Measurements from ENCODE around the gene MRPS2. TPM values are rescaled to one million over a fixed set of nuclear protein-coding genes. Genes with fewer than 3 reads are reported as not detected.

Gene MRPS2
- 81.0 and 84.2 TPM in 2 replicates for total RNA-seq (2021)
- long read RNA-seq, transcript MRPS2-201 (4 exons, 1,510 nt), result major isoform, 742 of 778 reads
- long read RNA-seq, transcript MRPS2-203 (3 exons, 810 nt), result minor isoform, 6 of 778 reads
- long read RNA-seq, partial matches to known transcripts, result 8 of 778 reads
- long read RNA-seq, other reads (novel, unspliced or antisense), result 15 of 778 reads

DNA sequence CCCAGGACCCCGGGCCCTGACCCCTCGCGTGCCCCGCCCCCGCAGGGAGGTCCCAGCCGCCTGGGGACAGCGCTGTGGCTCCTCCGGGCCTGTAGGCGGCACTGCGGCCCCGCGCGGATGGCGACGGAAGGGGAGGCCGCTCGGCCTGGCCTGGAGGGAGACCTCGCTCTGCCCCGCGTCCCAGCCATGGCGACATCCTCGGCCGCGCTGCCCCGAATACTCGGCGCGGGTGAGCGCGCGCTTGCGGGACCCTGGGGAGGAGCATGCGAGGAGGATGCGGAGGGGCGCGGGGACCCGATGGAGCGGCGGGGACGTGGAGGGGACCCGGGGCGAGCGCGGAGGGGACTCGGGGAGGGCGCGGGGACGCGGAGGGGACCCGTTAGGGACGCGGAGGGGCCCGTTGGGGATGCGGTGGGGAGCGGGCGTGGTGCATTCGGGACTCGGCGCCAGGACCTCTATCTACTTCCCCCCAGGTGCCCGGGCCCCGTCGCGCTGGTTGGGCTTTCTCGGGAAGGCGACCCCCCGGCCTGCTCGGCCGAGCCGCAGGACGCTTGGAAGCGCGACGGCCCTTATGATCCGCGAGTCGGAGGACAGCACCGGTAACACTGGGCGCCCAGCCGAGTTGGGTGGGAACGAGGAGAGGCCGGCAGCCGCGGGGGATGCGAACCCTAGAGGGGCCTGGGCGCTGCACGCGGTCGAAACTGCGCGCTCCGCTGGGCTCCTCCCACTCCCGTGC is at the start of gene MRPS2:
Gene MRPS2, plus strand, starts transcription at position 158 of the 736 bp plus-strand sequence. Its CDS starts 29 bp downstream, at position 187.
- H3T11ph ChIP-seq (ENCODE audit: low read length), result no peak within 1 kb of the TSS
- H3K4me2 ChIP-seq (ENCODE audit: insufficient read depth, insufficient read length, low read length), result peak within 1 kb of the TSS; percentile 72

More for the DNA sequence above, at the start of gene MRPS2:
- Histone ChIP-seq H3K27ac (ENCODE audit: insufficient read length, low read depth, low read length) (no peak within 1 kb of the TSS), H4K91ac (ENCODE audit: insufficient read length, low read depth, low read length) (no peak within 1 kb of the TSS), H3K9ac (ENCODE audit: extremely low read depth, insufficient read length, low read length) (peak within 1 kb of the TSS; percentile 71), H2BK120ac (ENCODE audit: low read depth, low read length, poor library complexity, severe bottlenecking) (no peak within 1 kb of the TSS), H2AK5ac (ENCODE audit: insufficient read length, low read length) (no peak within 1 kb of the TSS), H3K4ac (ENCODE audit: low read depth, low read length) (0 out of 2 replicates have a peak within 1 kb of the TSS, but pooled peaks have one; percentile 5), H2BK5ac (ENCODE audit: insufficient read length, low read length) (no peak within 1 kb of the TSS), H3K79me1 (ENCODE audit: insufficient read depth, low read depth, low read length, poor library complexity, severe bottlenecking) (no peaks in the 10 kb centered on the region), H4K8ac (replicated peaks; ENCODE audit: insufficient read length, low read depth, low read length) (no peak within 1 kb of the TSS), H2AFZ (ENCODE audit: low read length) (no peak within 1 kb of the TSS), H3K56ac (ENCODE audit: insufficient read length, low read depth, low read length) (no peak within 1 kb of the TSS), H3K23me2 (ENCODE audit: insufficient read length, low read depth, low read length, poor library complexity, severe bottlenecking) (peaks cover 16% of the 10 kb centered on the region), H3K14ac (ENCODE audit: insufficient read depth, low read length) (peak within 1 kb of the TSS; percentile 92), H3K23ac (ENCODE audit: insufficient read length, low read depth, low read length) (no peak within 1 kb of the TSS), H3K4me1 (ENCODE audit: insufficient read depth, low read length) (no peaks in the 10 kb centered on the region; the same call in 1 of the 2 replicates), H2BK20ac (ENCODE audit: low read depth, low read length, poor library complexity, severe bottlenecking) (no peak within 1 kb of the TSS), H2BK12ac (ENCODE audit: insufficient read length, low read depth, low read length) (no peak within 1 kb of the TSS), H3K18ac (ENCODE audit: insufficient read length, low read depth, low read length) (peak within 1 kb of the TSS; percentile 86), H3K79me2 (ENCODE audit: insufficient read depth, low read length) (no peaks in the 10 kb centered on the region), H3K9me3 (ENCODE audit: control insufficient read depth, low read depth, low read length) (no peaks in the 10 kb centered on the region), H4K5ac (ENCODE audit: insufficient read length, low read depth, low read length) (no peak within 1 kb of the TSS), H4K20me1 (ENCODE audit: control insufficient read depth, insufficient read depth, insufficient read length) (no peaks in the 10 kb centered on the region), H2BK15ac (ENCODE audit: low read depth, low read length) (no peak within 1 kb of the TSS), H3K27me3 (ENCODE audit: insufficient read depth, low read length) (no peaks in the 10 kb centered on the region)
- TF ChIP-seq, protein P1, sequence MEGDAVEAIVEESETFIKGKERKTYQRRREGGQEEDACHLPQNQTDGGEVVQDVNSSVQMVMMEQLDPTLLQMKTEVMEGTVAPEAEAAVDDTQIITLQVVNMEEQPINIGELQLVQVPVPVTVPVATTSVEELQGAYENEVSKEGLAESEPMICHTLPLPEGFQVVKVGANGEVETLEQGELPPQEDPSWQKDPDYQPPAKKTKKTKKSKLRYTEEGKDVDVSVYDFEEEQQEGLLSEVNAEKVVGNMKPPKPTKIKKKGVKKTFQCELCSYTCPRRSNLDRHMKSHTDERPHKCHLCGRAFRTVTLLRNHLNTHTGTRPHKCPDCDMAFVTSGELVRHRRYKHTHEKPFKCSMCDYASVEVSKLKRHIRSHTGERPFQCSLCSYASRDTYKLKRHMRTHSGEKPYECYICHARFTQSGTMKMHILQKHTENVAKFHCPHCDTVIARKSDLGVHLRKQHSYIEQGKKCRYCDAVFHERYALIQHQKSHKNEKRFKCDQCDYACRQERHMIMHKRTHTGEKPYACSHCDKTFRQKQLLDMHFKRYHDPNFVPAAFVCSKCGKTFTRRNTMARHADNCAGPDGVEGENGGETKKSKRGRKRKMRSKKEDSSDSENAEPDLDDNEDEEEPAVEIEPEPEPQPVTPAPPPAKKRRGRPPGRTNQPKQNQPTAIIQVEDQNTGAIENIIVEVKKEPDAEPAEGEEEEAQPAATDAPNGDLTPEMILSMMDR (conservative IDR thresholded peaks at IDR 0.05), result peak; percentile 89
- no CpG with 5 or more reads among the region's 92 CpGs for WGBS (ENCODE audit: extremely low coverage, insufficient read length, low lambda C conversion rate)
- peaks cover 7 to 12% of the 10 kb centered on the region in 2 experiments for H3K4me1 Mint-ChIP-seq
- DNase-seq, result peak; percentile 93
- peak within 1 kb of the TSS; percentile 91 to 92 for H3K4me3 Mint-ChIP-seq
- H3K27ac Mint-ChIP-seq, result peak within 1 kb of the TSS in 2 of 3 experiments; percentile 95; a peak in 4 of 7 replicates
- peaks cover 12% of the 10 kb centered on the region for H3K27me3 Mint-ChIP-seq (ENCODE audit: low read depth)
- no peaks in the 10 kb centered on the region; a peak in 1 of 5 replicates for H3K9me3 Mint-ChIP-seq
- peaks cover 18 to 39% (median 38%) of the 10 kb centered on the region in 3 experiments; a peak in 6 of 7 replicates for H3K36me3 Mint-ChIP-seq (ENCODE audit: insufficient read depth in 1 of 3, low read depth in 3 of 3)

All from H9 (cell line).